HG03439 (cell line): ENCODE data around the gene PRDM10.
"Not testable (repeated sequence)": the region's sequence is repeated elsewhere in the genome, so short reads cannot be mapped to it uniquely, and the experiment has no call there.

ENCODE experiments used
- ATAC-seq: cut with Tn5 transposase; IDR thresholded peaks from one replicate; pipeline ENCODE4 v1.9.1; 2021; ENCODE audit warnings: mild to moderate bottlenecking, moderate library complexity; ENCODE audit not compliant: unreplicated experiment

The PRDM10 gene

DNA sequence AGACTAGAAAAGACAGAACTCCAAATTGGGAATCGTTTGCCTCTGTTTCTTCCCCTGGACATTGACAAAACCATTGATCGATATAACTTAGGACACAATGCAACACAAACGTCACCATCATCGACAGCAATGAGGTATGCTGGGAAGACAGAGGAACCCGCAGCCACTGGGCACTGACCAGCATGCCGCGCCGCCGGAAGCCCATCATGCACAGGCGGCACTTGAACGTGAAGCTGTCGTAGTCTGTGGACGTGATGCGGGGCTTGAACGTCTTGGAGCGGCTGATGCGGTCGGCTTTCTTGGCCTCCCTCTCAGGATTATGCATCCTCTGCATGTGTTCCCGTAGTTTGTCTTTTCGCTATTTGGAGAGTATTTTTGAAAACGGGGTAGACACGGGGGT is 84.3 kb downstream of the PRDM10 start:
- no peak for ATAC-seq

DNA sequence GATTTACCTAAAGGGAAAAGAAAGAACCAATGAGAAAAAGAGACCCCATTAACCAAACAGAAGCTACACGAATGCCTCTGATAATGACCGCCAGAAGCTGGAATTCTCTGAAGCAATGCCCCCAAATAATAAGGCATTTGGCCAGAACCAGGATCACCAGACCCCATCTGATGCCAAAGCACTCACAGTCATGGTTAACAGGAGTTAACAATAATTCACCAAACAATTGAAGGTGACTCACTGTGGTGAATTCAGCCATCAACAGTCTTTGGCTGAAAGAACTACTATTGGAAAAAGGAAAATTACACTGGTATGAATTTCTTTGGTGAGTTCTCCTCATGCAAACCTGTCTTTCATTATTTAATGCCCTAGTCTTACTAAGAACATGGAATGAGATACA is 85.4 kb downstream of the PRDM10 start:
- ATAC-seq: no peak

DNA sequence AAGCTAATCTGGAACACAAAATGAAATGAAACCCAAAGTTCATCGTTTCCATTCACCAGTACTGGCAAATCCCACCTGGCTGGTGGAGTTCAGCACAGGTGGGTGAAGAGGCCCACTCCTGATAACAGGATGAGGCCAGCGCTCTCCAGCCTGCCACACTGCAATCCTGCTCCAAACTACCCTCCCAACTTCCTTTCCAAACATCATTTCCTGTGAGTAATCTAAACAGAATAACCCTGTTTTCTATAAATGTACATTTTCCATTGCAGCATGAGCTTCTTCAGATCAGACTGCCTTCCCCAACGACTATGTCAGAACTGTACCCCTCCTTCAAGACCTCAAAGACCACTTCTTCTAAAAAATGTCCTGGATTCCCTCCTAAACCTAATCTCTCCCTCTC is 91.3 kb downstream of the PRDM10 start:
- no peak for ATAC-seq

DNA sequence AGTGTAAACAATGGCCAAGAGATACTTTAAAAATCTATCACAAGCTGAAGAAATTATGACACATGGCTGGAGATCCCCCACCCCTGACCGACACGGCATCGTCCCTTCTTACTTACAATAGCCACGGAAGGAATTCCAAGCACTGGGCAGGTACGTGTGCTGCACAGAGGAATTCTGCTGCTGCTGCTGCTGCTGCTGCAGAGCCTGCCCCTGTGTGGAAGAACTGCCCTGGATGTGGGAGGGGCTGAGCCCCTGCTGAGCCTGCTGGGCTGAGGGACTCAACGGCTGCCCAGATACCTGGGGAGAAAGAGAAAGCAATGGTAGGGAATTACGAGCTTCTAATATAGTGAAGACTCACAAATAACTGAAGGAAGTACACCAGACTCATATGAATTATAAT is 92.3 kb downstream of the PRDM10 start:
- ATAC-seq: no peak

DNA sequence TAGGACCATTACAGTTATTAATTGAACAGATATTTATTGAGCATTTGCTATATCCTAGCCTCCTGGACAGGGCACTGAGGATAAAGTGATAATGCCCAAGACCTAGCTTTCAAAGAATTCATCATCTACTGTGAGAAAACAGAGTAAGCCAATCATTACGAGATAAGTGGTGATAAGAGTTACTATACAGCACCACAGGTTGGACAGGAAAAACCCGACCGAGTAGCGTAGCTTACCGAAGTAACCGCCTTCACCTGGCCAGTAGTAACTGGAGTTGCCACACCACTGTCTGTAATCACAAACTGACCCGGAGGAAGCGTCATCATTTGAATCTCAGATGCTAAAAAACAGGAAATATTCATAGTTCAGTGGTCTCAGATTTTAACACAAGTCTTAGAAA is 97.2 kb downstream of the PRDM10 start:
- ATAC-seq: no peak

DNA sequence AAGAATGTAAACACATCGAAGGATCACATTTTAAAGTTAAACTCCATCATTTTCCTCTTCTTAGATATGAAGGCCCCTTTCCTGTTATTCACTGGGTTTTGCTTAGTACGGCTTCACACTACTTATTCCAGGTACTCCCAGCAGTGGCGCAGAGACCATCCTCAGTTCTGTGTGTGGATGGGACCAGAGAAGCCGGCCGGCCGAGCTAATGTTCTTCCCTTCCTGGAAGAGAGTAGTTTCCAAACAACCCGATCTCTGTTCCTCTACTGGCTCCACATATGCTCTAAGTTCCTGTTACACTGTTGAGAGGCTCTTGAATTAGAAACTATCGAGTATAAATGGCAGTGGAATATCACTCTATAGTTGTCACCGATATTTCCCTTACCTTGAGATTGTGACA is 106.6 kb downstream of the PRDM10 start:
- ATAC-seq: no peak

DNA sequence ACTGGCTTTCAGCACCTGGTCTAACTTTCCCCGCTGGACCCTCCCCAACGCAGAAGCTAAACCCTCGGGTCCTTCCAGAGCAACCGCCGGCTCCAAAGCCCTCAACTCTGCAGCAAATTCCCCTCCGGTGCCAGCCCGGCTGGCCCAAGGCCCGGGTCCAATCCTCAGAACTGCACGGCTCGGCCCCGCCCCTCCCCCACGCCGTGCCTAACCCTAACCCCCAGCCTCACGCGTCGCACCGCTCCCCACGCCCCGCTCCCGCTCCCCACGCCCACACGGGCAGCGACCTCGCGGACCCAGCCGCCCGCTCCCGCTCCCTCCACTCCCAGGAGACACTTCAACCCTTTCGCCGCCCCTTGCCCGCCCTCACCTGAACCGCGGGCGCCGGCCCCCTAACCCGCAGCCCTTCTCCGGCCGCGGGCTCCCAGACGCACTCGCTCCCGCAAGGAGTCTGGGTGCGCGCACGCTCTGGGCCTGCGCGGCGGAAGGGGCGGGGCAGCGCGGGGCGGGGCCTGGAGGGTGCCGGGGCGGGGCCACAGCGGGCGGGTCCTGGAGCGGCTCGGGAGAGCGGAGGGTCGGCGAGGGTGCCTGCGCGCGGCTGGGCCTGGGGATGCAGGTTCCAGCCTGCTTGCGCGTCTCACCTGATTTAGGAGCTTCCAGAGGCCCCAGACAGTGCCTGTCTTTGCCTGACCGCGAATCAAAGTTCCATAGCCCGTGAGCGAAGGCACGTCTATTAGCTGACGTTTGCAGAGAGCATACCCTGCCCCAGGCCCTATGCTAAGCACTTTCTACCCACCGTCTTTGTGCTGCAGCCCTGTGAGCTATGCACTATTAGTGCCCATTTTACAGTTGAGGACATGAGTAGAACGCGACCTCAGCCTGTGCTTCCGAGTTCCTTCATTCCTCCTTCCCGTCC is 107.3 kb downstream of the PRDM10 start, which contains the start of gene NFRKB:
Gene NFRKB, minus strand, starts transcription at position 453 of the 916 bp plus-strand sequence. CDS start 2,729 bp downstream, outside the sequence.
- peak; percentile 96 for ATAC-seq

DNA sequence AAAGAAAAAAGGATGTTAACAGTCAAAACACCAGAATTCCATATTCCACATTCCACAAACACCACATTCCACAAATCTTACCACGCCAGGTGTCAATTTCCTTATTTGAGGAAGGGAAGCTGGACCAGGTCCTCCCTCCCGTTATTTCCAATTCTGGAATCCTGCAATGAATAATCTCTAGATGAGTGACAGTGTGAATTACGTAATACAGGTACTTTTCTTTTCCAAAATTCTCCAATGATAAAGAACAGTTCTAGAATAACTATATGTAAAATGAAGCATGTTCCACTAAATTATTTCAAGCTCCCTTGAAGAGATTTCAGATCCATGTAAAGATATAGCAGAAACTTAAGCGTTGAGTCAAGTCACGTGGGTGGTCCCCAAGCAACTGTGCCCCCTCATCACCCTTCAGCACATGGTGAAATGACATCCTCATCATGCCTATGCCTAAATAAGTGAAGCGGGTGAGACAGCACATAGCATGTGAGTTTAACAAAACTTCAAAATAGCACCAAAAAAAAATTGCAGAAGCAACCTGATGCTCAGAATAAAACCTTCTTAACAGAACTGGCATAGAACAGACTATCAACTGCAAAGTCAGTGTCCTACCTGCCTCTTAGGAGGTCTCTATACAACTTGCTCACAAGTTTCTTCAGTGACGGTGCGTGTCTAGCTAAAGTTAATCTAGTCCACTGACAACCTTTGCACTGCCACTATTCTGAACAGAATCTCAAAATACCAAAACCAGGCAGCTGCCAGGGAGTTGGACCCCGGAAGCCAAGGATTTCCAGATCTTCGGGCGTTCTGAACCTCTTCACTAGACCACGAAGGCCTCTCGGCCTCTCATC is 108.1 kb downstream of the PRDM10 start:
- ATAC-seq: peak; percentile 17

DNA sequence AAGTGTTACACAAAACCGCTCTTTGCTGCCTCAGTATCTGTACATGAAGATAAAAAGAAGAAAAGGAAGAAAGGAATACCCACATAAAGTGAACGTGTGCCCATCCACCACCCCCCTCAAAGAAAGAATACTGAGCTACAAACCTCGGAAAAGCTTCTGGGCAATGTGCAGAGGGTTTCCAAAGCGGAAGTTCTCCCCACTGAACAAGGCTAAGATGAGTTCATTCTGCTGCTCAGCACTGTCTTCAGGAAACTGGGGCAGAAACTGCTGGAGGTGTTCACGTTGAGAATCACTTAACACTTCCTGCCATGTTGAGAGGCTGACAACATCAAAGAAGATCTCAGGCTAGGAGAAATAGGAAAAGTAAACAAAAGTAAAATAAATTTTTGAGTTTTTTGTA is 114.2 kb downstream of the PRDM10 start:
- ATAC-seq: no peak

DNA sequence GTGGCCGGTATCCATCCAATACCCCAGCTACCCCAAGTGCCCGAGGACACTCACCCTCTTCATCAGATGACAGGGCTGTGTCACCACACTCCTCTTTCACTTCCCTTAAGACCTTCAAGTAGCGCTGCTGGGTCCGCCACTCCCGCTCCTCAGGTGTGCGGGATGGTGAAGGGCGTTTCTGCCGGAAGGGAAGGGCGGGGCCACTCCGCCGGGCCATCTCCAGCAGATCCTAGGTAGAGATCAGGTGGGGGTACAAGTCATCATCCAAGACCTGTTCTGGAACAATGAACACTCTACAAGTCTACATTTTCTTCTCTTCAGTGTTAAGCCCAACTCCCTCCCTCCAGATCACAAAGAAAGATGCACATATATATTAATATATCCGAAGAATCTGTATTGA is 117.3 kb downstream of the PRDM10 start:
- ATAC-seq: no peak

DNA sequence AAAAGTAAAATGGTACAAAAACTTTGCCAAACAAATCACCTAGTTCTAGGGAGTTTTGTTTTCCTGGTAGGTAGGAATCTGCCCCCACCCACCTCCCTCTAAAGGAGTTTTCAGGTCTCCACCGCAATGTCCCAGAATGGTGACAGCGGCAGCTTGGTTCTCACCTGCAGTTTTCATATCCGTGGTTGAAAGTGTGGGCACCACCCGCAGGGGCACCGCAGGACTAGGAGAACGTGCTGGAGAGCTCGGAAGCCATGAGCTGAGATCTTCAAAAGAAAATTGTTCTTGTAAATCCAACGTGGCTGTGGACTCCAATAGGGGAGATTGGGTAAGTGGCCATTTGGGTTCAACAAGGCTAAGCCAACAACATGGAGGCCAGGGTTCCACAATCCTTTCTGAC is 118.1 kb downstream of the PRDM10 start:
- ATAC-seq: no peak

DNA sequence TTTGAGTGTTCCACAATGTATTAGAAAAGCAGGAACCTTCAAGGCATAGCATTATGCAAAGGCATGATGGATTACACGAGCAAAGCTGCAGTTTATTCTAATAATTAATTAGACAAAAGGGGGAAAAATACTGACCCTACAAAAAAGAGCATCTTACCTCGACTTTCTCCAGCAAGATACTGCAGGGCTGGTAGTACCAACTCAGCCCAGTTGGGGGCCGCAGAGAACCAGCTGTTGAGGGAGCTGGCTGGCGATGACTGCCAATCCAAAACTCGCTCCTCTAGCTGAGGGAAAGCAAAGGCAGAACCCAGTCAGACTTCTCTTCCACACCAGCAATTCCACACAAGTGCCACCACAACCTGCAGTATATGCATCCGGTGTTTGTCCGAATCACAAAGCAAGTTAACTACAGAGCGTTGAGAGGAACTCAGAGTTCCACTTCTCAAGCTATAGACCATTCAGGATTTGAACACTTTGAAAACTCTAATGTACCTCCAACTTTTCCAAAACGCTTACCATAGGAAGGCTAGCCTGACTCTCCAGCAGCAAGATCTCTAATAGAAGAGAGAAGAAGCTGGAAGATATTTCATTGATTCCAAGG is 121.0 kb downstream of the PRDM10 start:
- ATAC-seq: no peak

DNA sequence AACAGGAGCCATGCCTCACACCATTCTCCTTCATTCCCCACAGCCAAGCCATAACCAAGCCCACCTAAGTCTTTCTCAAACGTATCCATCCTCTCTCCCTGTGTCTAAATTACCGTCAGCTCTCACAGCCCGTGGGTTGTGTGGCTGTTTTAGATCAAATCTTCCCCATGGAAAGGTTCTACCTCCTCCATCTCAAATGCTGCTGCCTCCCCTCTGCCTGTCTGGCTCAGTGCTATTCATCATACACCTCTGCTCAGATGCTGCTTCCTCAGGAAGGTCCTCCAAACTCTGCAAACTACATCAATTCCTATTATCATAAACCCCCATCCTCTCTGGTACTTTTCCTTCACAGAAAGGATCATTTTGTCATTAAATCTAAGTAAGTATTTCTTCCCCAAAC is 122.3 kb downstream of the PRDM10 start:
- ATAC-seq: no peak

DNA sequence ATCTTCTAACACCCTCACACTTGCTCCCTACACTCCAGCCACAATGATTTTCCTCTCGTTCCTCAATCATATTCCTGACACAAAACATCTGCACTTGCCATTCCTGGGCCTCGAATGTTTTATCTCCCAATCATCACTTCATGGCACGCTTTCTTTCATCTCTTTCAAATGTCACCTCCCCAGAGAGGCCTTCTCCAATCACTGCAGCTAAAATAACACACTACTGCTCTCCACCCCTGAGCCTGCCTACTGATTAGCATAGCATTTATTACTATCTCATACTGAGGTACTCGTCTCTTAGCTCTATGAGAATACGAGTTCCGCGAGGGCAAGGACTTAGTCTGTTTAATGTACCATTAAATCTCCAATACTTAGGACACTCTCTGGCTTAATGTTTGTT is 130.7 kb downstream of the PRDM10 start:
- ATAC-seq: no peak

DNA sequence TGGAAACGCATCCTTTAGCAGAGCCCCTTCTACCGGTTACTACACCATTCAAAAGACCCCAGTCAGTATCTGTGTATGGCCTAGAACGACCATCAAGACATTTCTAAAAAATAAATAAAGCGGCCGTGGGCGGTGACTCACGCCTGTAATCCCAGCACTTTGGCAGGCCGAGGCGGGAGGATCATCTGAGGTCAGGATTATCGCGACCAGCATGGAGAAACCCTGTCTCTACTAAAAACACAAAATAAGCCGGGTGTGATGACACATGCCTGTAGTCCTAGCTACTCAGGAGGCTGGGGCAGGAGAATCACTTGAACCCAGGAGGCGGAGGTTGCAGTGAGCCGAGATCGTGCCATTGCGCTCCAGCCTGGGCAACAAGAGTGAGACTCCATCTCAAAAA is 134.0 kb downstream of the PRDM10 start:
- ATAC-seq: not testable (repeated sequence)

DNA sequence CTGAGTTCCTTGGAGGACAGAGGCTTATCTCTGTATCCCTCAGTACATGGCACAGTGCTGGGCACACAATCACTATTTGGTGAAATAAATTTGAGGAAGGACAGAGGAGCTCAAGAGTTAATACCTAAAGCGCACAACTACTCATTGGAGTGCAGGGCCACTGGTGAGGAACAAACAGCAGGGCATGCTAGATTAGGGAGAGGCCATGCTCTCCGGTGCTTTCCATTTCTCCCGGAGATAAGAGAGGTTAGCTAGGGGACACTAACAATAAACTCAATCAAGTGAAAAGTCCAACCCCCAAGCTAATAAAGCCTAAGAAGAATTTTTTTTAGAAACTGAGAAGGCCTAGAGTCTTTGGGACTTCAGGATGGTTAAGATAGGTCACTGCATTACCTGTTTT is 136.3 kb downstream of the PRDM10 start:
- no peak for ATAC-seq

DNA sequence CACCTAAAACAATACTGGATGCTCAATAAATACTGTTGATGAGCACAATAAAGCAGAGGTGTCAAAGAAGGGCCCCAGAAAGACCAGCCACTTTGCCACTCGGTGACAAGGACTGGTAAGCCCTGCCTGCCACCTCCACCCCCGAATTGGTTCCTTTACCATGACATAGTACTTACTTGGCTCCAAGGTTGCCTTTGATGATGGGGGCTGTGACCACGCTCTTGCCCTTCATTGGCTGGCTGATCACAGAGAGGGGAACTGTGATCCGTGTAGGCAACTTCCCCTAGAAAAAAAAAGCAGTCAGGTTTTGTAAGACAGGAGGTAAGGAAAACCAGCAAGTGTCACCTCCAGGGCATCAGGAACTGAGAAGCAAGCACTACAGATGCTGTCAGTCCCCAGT is 136.9 kb downstream of the PRDM10 start:
- no peak for ATAC-seq

DNA sequence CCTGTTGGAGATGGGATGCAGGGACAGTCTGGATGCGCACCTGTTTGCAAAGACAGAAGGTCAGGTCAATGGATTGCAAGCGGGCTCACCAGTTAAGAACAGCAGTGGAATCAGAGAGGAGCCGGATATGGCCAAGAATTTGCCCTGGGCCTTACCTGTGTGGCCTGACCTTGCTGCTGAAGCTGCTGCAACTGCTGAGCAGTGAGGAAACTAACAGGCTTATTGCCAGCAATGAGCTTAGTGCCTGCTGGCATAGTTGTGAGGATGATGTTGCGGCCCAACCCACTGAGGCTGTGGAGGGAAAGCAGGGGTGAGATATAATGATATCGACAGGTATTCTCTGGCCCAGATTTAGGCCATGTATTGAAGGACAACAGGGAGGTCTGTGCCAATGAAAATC is 137.8 kb downstream of the PRDM10 start:
- no peak for ATAC-seq

DNA sequence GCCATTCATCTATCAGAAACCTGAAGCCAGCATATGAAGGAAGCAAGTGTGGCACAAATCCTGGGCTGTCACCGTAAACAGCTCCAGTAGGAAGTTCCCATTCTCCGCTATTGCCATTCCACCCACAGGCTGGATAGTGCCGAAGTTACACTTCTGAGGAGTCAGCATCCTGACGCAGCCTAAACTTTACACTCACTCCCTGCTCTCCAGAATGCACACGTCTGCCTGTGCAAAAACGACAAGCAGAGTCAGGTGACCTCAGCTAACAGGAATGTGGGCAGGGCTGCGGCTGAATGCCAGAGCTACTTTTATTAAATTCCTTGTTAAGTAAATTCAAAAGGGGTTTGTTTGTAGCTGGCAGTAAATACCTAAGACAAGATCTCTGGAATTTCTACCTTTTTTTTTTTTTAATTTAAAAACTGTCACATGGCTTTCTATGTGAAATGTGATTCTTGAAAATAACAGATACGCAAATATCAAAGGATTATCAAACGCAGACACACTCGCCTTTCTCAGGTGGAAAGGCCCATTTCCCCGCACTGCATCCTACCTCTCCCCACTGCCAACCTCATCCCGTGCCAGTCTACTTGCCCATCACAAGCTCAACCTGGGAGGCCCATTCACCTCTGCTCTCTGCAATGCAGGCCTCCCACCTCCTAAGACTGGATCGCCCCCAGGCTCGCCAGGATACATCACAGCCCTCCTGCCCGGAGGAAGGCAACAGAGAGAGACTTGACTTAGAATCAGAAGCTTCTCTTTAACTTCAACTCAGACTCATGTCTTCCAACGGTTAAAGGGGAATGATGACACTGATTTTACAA is 140.7 kb downstream of the PRDM10 start:
- ATAC-seq: no peak

DNA sequence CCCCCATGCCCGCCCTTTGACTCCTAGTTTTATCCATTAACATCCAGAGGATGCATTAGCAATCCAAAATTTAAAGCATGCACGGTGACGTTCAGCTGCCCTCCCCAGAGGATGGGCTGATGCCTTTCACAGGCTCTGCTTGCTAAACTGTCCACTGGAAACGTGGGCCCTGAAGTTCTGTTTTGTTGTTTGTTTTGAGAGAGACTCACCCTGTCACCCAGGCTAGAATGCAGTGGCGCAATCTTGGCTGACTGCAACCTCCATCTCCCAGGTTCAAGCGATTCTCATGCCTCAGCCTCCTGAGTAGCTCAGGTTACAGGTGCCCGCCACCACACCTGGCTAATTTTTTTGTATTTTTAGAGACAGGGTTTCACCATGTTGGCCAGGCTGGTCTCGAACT is 146.6 kb downstream of the PRDM10 start:
- ATAC-seq: no peak

DNA sequence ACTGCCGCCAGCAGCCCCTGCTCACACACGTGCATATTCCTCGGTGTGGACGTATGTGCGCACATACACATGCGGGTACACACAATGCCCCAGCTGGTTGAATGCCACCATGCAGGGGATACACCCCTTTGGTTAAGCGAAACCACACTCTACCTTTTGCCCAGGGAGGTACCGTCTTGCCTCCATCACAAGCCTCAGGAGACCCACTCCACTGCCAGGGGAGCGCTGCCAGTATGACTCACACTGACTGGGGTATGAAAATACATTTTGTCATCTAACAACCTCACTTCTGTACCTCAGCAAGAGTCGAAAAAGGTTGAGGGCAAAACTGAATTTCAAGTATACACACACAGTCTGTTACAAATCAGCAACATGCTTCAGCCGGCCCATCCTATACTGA is 147.5 kb downstream of the PRDM10 start:
- no peak for ATAC-seq
